HG03354 (cell line): ENCODE measurements around the gene KIF1A.

Experiments
- ATAC-seq: cut with Tn5 transposase; IDR thresholded peaks from one replicate; pipeline ENCODE4 v1.9.1; 2021; ENCODE audit warnings: mild to moderate bottlenecking; ENCODE audit not compliant: unreplicated experiment, poor library complexity, severe bottlenecking

KIF1A gene

GRCh38 chr2:240745456-240745855, 74.6 kb downstream of the KIF1A start:
- no peak for ATAC-seq

- no peak for ATAC-seq
These were observed 77.4 kb downstream of the KIF1A start for GRCh38 chr2:240742602-240743095.

GRCh38 chr2:240741091-240741490, 78.9 kb downstream of the KIF1A start:
- no peak for ATAC-seq

GRCh38 chr2:240739797-240740196, 80.2 kb downstream of the KIF1A start:
- no peak for ATAC-seq

GRCh38 chr2:240737958-240738357, 82.1 kb downstream of the KIF1A start:
- no peak for ATAC-seq

- no peak for ATAC-seq
These were observed 82.5 kb downstream of the KIF1A start for GRCh38 chr2:240737512-240737911.

GRCh38 chr2:240736281-240737250, 83.5 kb downstream of the KIF1A start:
- ATAC-seq: no peak

- no peak for ATAC-seq
These were observed 84.5 kb downstream of the KIF1A start for GRCh38 chr2:240735476-240735875.

GRCh38 chr2:240734756-240735155, 85.3 kb downstream of the KIF1A start:
- ATAC-seq: no peak

GRCh38 chr2:240733803-240734495, 86.1 kb downstream of the KIF1A start:
- no peak for ATAC-seq

- ATAC-seq: no peak
These were observed 87.0 kb downstream of the KIF1A start for GRCh38 chr2:240732911-240733622.

- ATAC-seq: no peak
These were observed 87.8 kb downstream of the KIF1A start for GRCh38 chr2:240732184-240732583.

- no peak for ATAC-seq
These were observed 88.9 kb downstream of the KIF1A start for GRCh38 chr2:240731178-240731545.

GRCh38 chr2:240730501-240731177, 89.4 kb downstream of the KIF1A start:
- no peak for ATAC-seq

- no peak for ATAC-seq
These were observed 91.2 kb downstream of the KIF1A start for GRCh38 chr2:240728827-240729226.

- no peak for ATAC-seq
These were observed 91.7 kb downstream of the KIF1A start for GRCh38 chr2:240728361-240728760.

- no peak for ATAC-seq
These were observed 92.1 kb downstream of the KIF1A start for GRCh38 chr2:240727913-240728312.

- ATAC-seq: no peak
These were observed 92.6 kb downstream of the KIF1A start for GRCh38 chr2:240727439-240727838.

GRCh38 chr2:240726876-240727275, 93.1 kb downstream of the KIF1A start:
- ATAC-seq: no peak

GRCh38 chr2:240725671-240726070, 94.3 kb downstream of the KIF1A start:
- ATAC-seq: no peak
